Keratinocyte (primary cell): Measurements from ENCODE around the gene CRB2.

Source experiments
- EZH2 ChIP-seq: IDR thresholded peaks from one replicate; pipeline ENCODE4 v1.6.1; 2012; ENCODE audit warnings: inconsistent platforms, mild to moderate bottlenecking, low read length, moderate library complexity
- TF ChIP-seq, protein P1 (sequence below), 3 experiments: IDR thresholded peaks in 1 of 3; conservative IDR thresholded peaks in 1 of 3; optimal IDR thresholded peaks in 1 of 3; 2 replicates in 2 of 3; 3 replicates in 1 of 3; pipeline versions ENCODE3 to v1.5.1; 2011; ENCODE audit warnings: low read length in 3 of 3, mild to moderate bottlenecking in 3 of 3, moderate library complexity in 2 of 3, control low read depth in 1 of 3, inconsistent platforms in 1 of 3; ENCODE audit not compliant: insufficient read depth in 2 of 3; ENCODE audit errors: extremely low read depth in 1 of 3

DNA sequence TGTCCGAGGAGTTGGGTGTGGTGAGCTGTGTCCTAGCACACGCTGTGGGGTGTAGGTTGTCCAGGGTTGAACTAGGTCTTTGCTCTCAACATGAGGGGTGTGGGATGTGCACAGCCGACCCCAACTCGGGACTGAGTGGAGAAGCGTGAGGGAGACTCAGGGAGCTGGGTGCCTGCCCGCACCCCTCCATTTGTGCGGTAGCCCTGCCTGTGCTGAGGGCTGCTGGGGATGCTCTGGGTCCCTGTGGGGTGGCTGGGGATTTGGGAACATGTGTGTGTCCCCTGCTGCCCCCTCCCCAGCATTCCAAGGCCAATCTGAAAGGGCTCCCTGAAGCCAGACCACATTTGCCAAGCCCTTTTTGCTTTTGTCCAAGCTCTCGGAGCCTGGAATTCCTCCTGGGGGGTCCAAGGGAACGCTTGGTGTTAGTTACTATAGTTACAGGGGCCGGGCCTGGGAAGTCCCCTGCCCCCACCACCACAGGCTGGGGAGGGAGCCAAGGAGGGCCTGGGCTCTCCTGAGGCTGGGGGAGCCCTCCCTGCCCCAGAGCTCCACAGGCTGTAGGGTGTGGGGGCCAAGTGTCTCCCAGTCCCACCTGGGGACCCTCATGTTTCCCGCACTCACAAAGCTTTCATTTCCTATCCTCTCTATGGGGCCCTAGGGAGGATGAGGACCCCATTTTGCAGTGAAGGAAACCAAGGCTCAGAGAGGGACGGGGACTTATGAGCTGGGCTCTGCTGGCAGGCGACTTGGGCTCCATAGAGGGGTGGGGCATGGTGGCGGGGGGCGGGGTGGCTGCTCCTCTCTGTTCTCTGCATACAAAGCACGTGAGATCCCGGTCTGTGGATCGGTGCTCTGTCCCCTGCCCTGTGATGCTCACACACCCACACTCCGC, 1.1 kb downstream of the CRB2 start:
- TF ChIP-seq, protein P1, sequence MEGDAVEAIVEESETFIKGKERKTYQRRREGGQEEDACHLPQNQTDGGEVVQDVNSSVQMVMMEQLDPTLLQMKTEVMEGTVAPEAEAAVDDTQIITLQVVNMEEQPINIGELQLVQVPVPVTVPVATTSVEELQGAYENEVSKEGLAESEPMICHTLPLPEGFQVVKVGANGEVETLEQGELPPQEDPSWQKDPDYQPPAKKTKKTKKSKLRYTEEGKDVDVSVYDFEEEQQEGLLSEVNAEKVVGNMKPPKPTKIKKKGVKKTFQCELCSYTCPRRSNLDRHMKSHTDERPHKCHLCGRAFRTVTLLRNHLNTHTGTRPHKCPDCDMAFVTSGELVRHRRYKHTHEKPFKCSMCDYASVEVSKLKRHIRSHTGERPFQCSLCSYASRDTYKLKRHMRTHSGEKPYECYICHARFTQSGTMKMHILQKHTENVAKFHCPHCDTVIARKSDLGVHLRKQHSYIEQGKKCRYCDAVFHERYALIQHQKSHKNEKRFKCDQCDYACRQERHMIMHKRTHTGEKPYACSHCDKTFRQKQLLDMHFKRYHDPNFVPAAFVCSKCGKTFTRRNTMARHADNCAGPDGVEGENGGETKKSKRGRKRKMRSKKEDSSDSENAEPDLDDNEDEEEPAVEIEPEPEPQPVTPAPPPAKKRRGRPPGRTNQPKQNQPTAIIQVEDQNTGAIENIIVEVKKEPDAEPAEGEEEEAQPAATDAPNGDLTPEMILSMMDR (optimal IDR thresholded peaks at IDR 0.05 in 1 of 3, IDR thresholded peaks at IDR 0.05 in 1 of 3, conservative IDR thresholded peaks at IDR 0.05 in 1 of 3; ENCODE audit: extremely low read depth in 1 of 3, insufficient read depth in 2 of 3, low read length in 3 of 3): no peak
- no peak for TF ChIP-seq EZH2
